ENCODE results near the gene GNL1.

- TF ChIP-seq GATA2 (IDR thresholded peaks at IDR 0.05; ENCODE audit: low read depth, low read length) (no peak), GATA3 (IDR thresholded peaks at IDR 0.05; ENCODE audit: low read depth, low read length) (no peak)
These were observed 13.4 kb downstream of the GNL1 start for GRCh38 chr6:30542915-30543314.
